ENCODE results near the gene KCND3.
"Not testable (repeated sequence)": the region's sequence is repeated elsewhere in the genome, so short reads cannot be mapped to it uniquely, and the experiment has no call there.

- not testable (repeated sequence) for TF ChIP-seq POLR2AphosphoS5, EP300, CTCF (IDR thresholded peaks at IDR 0.05)
Observed at GRCh38 chr1:111799722-111800121, 189.7 kb downstream of the KCND3 start.
